T-cell (primary cell): ENCODE data around the gene BMP5. TPM values are rescaled to one million over a fixed set of nuclear protein-coding genes. Genes with fewer than 3 reads are reported as not detected.

ENCODE experiments used
- ATAC-seq, 4 experiments: fragments of 200-7000 bp in 3 of 4; fragments of 150-1000 bp in 1 of 4; cut with Tn5 transposase; replicated peaks in 1 of 4; 1 replicate in 3 of 4; 2 replicates in 1 of 4; pipeline ENCODE4 v1.10.0; 2021; ENCODE audit warnings: moderate library complexity in 3 of 4, mild to moderate bottlenecking in 2 of 4, moderate number of reproducible peaks in 1 of 4
- CTCF ChIA-PET, 2 donors: fragments of 300-600 bp; sonication (Branson Sonifier 250); formaldehyde crosslinking; loops; one replicate each; lab custom pipeline; 2022; ENCODE audit warnings: antibody characterized with exemption in 2 of 2; lab: Charles Lee
- POLR2A ChIA-PET, 2 donors: fragments of 300-600 bp; sonication (Branson Sonifier 250); formaldehyde crosslinking; loops; one replicate each; lab custom pipeline; 2022; ENCODE audit warnings: antibody characterized with exemption in 2 of 2; lab: Charles Lee
- DNase-seq, 35 experiments: peaks; one replicate each; pipeline versions ENCODE4 v3.0.0 to v3.0.0-alpha.2; 2013 to 2023
- H3K27ac ChIP-seq: one replicate; pipeline ENCODE4 v1.5.1; 2013; ENCODE audit warnings: low read length
- H3K27me3 ChIP-seq, 2 experiments: replicated peaks in 1 of 2; 1 replicate in 1 of 2; 2 replicates in 1 of 2; pipeline versions ENCODE4 v1.6.1 to v1.7.0; 2013; ENCODE audit warnings: low read length in 1 of 2, mixed read lengths in 1 of 2; ENCODE audit not compliant: control insufficient read depth in 2 of 2, insufficient read depth in 2 of 2; ENCODE audit errors: extremely low read depth in 1 of 2
- H3K36me3 ChIP-seq, 2 donors: 1 replicate in 1 of 2; 2 replicates in 1 of 2; pipeline versions ENCODE4 v1.6.1 to v1.7.0; 2013; ENCODE audit warnings: low read length in 1 of 2; ENCODE audit not compliant: control insufficient read depth in 2 of 2, insufficient read depth in 1 of 2; ENCODE audit errors: extremely low read depth in 1 of 2
- H3K4me1 ChIP-seq, 2 experiments: 1 replicate in 1 of 2; 2 replicates in 1 of 2; pipeline versions ENCODE4 v1.6.1 to v1.7.0; 2013; ENCODE audit warnings: low read length in 2 of 2, mixed read lengths in 1 of 2; ENCODE audit not compliant: insufficient read depth in 2 of 2, control insufficient read depth in 1 of 2; ENCODE audit errors: extremely low read depth in 1 of 2
- H3K4me3 ChIP-seq, 2 donors: 1 replicate in 1 of 2; 2 replicates in 1 of 2; pipeline versions ENCODE4 v1.5.1 to v1.7.0; 2013; ENCODE audit warnings: mild to moderate bottlenecking in 2 of 2, low read length in 1 of 2, moderate library complexity in 1 of 2; ENCODE audit not compliant: control insufficient read depth in 1 of 2; ENCODE audit errors: extremely low read depth in 1 of 2
- H3K9me3 ChIP-seq: 2 replicates; pipeline ENCODE4 v1.7.0; 2013
- H3K27ac Mint-ChIP-seq, 2 donors: one replicate each; pipeline ENCODE4 v1.8.0; 2020 to 2021; ENCODE audit warnings: mild to moderate bottlenecking in 2 of 2, mixed read lengths in 2 of 2
- H3K27me3 Mint-ChIP-seq, 2 donors: one replicate each; pipeline ENCODE4 v1.8.0; 2021 to 2022; ENCODE audit warnings: mixed read lengths in 2 of 2
- H3K36me3 Mint-ChIP-seq: one replicate; pipeline ENCODE4 v1.8.0; 2021; ENCODE audit warnings: mixed read lengths
- H3K4me1 Mint-ChIP-seq, 3 donors: one replicate each; pipeline ENCODE4 v1.8.0; 2020 to 2022; ENCODE audit warnings: mixed read lengths in 3 of 3, mild to moderate bottlenecking in 1 of 3
- H3K4me3 Mint-ChIP-seq, 3 donors: one replicate each; pipeline ENCODE4 v1.8.0; 2020 to 2022; ENCODE audit warnings: mild to moderate bottlenecking in 3 of 3, mixed read lengths in 3 of 3, moderate library complexity in 3 of 3
- H3K9me3 Mint-ChIP-seq, 3 donors: one replicate each; pipeline ENCODE4 v1.8.0; 2020 to 2022; ENCODE audit warnings: mixed read lengths in 3 of 3
- WGBS: methylation state at CpG from one replicate; pipeline ENCODE4 v1.1.5; 2013; ENCODE audit warnings: missing lambda C conversion rate; ENCODE audit not compliant: insufficient coverage; 5-methylcytosine and 5-hydroxymethylcytosine counted together
- total RNA-seq, 35 experiments: library from RNA in 6 of 35; stranded (reverse) in 6 of 35; fragments of 120-200 nt in 1 of 35; gene quantifications; one replicate each; pipeline versions ENCODE4 v1.2.1 to v1.2.4 and lab custom pipeline; 2013 to 2026

Gene BMP5
- total RNA-seq (not detected), total RNA-seq (lab: John Stamatoyannopoulos, UW) (0 reads per million in 29 experiments)
- total RNA-seq (2013): 0.02 TPM

GRCh38 chr6:55875400-55875799 is at the start of gene BMP5:
Gene BMP5, minus strand, starts transcription at chr6:55875590. Its CDS starts 725 bp downstream, at chr6:55874865.
- H3K27ac ChIP-seq: no peak within 1 kb of the TSS
- no peak for ATAC-seq
- peaks cover 0 to 8% (median 6%) of the 10 kb centered on the region in 3 donors for H3K9me3 Mint-ChIP-seq
- no peaks in the 10 kb centered on the region for H3K36me3 ChIP-seq
- WGBS: no CpG with 5 or more reads among the region's 2 CpGs
- CTCF ChIA-PET: no interaction called here
- POLR2A ChIA-PET: no interaction called here
- no peak within 1 kb of the TSS for H3K27ac Mint-ChIP-seq
- no peaks in the 10 kb centered on the region for H3K36me3 Mint-ChIP-seq
- no peaks in the 10 kb centered on the region for H3K27me3 ChIP-seq
- no peak within 1 kb of the TSS for H3K4me3 ChIP-seq
- no peak for DNase-seq
- H3K27me3 Mint-ChIP-seq: no peaks in the 10 kb centered on the region
- no peaks in the 10 kb centered on the region for H3K9me3 ChIP-seq
- no peak within 1 kb of the TSS for H3K4me3 Mint-ChIP-seq
- no peaks in the 10 kb centered on the region for H3K4me1 ChIP-seq
- H3K4me1 Mint-ChIP-seq: no peaks in the 10 kb centered on the region

DNA sequence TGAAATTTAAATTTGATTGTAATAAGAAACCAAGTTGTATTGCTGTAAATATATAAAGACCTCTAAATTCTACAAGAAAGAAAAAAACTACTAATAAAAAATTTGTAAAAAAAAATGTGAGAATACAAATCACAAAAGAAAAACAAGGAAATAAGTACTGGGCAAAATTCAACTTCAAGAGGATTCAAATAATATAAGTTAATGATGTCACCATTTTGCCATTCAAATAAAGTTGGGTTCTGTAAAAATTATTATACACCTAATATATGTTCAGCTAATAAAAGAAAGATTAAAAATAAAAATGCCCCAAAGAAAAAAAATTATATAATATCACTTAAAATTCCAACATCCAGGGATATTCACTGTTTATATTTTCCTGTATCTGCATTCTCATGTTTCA is 47.0 kb upstream of the BMP5 start:
- Mint-ChIP-seq H3K4me3 (no peak overlapping the region), H3K27me3 (no peaks in the 10 kb centered on the region), H3K27ac (no peak overlapping the region), H3K4me1 (no peaks in the 10 kb centered on the region), H3K36me3 (no peaks in the 10 kb centered on the region), H3K9me3 (peaks cover 14 to 30% (median 15%) of the 10 kb centered on the region in 3 donors)
- ChIA-PET CTCF (no interaction called here), POLR2A (no interaction called here)
- H3K27me3 ChIP-seq: no peaks in the 10 kb centered on the region
- H3K36me3 ChIP-seq: no peaks in the 10 kb centered on the region
- DNase-seq: no peak
- ATAC-seq: no peak
- no peak overlapping the region for H3K4me3 ChIP-seq
- no peaks in the 10 kb centered on the region for H3K9me3 ChIP-seq
- H3K4me1 ChIP-seq: no peaks in the 10 kb centered on the region
- no peak overlapping the region for H3K27ac ChIP-seq

GRCh38 chr6:55919716-55920308 is 44.4 kb upstream of the BMP5 start:
- 88% methylated on average over 2 of the region's 5 CpGs for WGBS
- H3K27ac ChIP-seq: no peak overlapping the region
- CTCF ChIA-PET: no interaction called here
- no peaks in the 10 kb centered on the region for H3K4me1 ChIP-seq
- H3K27me3 Mint-ChIP-seq: no peaks in the 10 kb centered on the region
- H3K4me1 Mint-ChIP-seq: no peaks in the 10 kb centered on the region
- H3K9me3 ChIP-seq: no peaks in the 10 kb centered on the region
- POLR2A ChIA-PET: no interaction called here
- no peak overlapping the region for H3K4me3 ChIP-seq
- H3K27ac Mint-ChIP-seq: no peak overlapping the region
- DNase-seq (no peak), ATAC-seq (no peak)
- H3K27me3 ChIP-seq: no peaks in the 10 kb centered on the region
- no peaks in the 10 kb centered on the region for H3K36me3 ChIP-seq
- no peaks in the 10 kb centered on the region for H3K36me3 Mint-ChIP-seq
- H3K4me3 Mint-ChIP-seq: no peak overlapping the region
- H3K9me3 Mint-ChIP-seq: peaks cover 8 to 15% (median 11%) of the 10 kb centered on the region in 3 donors

GRCh38 chr6:55918639-55919038 is 43.2 kb upstream of the BMP5 start:
- CTCF ChIA-PET: no interaction called here
- Histone ChIP-seq H3K4me1 (no peaks in the 10 kb centered on the region), H3K36me3 (no peaks in the 10 kb centered on the region), H3K9me3 (no peaks in the 10 kb centered on the region), H3K27me3 (no peaks in the 10 kb centered on the region), H3K4me3 (no peak overlapping the region), H3K27ac (no peak overlapping the region)
- Mint-ChIP-seq H3K4me1 (no peaks in the 10 kb centered on the region), H3K9me3 (peaks cover 8 to 11% (median 11%) of the 10 kb centered on the region in 3 donors), H3K4me3 (no peak overlapping the region), H3K27ac (no peak overlapping the region), H3K36me3 (no peaks in the 10 kb centered on the region), H3K27me3 (no peaks in the 10 kb centered on the region)
- no peak for DNase-seq
- ATAC-seq: no peak
- no CpG with 5 or more reads among the region's 2 CpGs for WGBS
- POLR2A ChIA-PET: no interaction called here

DNA sequence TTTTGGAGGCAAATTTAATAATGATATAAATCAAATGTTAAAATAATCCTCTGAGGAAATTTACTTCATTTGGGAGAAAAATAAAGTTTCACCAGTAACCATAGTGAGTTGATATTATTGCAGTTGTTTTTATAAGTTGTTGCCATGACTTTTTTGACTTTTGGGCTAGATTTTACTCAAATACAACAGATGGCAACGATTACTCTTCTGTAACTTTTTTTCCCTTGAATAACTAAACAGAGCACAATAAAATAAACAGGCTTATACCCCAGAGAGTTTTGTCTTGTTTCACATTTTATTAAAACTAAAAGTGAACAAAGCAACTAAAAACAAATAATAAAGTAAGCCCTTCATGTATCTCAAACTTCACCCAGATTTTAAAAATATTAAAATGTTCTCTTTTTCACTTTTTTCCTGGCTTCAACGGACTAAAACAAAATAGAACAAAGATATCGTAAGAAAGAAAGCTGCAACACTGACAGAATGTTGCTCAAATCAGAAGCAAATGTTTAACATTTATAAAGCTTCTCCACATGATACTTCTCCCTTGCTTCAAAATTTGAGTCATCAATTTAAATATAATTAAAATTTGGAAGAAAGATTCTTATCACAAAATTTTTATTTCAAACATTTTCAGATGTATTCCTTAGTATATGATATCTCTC is 42.5 kb upstream of the BMP5 start:
- H3K27me3 Mint-ChIP-seq: no peaks in the 10 kb centered on the region
- Histone ChIP-seq H3K4me3 (no peak overlapping the region), H3K9me3 (no peaks in the 10 kb centered on the region), H3K27ac (no peak overlapping the region), H3K4me1 (no peaks in the 10 kb centered on the region), H3K36me3 (no peaks in the 10 kb centered on the region), H3K27me3 (no peaks in the 10 kb centered on the region)
- H3K36me3 Mint-ChIP-seq: no peaks in the 10 kb centered on the region
- no peak overlapping the region for H3K4me3 Mint-ChIP-seq
- CTCF ChIA-PET: no interaction called here
- DNase-seq: no peak
- peaks cover 8 to 11% (median 9%) of the 10 kb centered on the region in 3 donors for H3K9me3 Mint-ChIP-seq
- ATAC-seq: no peak
- POLR2A ChIA-PET: no interaction called here
- 60% methylated on average over 1 of the region's 3 CpGs for WGBS
- no peak overlapping the region for H3K27ac Mint-ChIP-seq
- H3K4me1 Mint-ChIP-seq: no peaks in the 10 kb centered on the region

DNA sequence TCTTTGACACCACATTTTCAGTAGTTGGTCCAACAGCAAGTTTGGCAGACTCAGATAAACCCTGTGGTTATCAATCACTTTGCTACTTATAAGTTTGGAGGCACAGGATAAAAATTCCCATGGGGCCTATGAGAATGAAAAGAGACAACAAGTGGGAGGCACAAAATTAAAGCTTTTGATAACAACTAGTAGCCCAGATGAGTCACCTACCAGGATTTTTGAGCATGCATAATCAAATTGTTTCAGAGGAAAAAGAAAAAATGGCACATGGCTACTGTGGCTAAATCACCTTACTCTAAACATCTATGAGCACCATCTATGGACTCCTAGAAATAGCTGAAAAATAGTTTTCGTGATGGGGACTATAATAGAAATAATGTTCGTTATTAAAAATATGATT is 40.8 kb upstream of the BMP5 start:
- ChIA-PET POLR2A (no interaction called here), CTCF (no interaction called here)
- ATAC-seq: no peak
- no peak overlapping the region for H3K4me3 Mint-ChIP-seq
- Histone ChIP-seq H3K4me1 (no peaks in the 10 kb centered on the region), H3K9me3 (no peaks in the 10 kb centered on the region), H3K27me3 (no peaks in the 10 kb centered on the region), H3K27ac (no peak overlapping the region), H3K36me3 (no peaks in the 10 kb centered on the region), H3K4me3 (no peak overlapping the region)
- no peak overlapping the region for H3K27ac Mint-ChIP-seq
- WGBS: no CpG with 5 or more reads among the region's 2 CpGs
- no peaks in the 10 kb centered on the region for H3K4me1 Mint-ChIP-seq
- H3K9me3 Mint-ChIP-seq: peaks cover 7 to 14% (median 8%) of the 10 kb centered on the region in 3 donors
- H3K27me3 Mint-ChIP-seq: no peaks in the 10 kb centered on the region
- H3K36me3 Mint-ChIP-seq: no peaks in the 10 kb centered on the region
- DNase-seq: no peak
